Smooth muscle cell (in vitro differentiated cells): ENCODE data around the gene NEURL3. TPM values are rescaled to one million over a fixed set of nuclear protein-coding genes. Genes with fewer than 3 reads are reported as not detected.

Experiments
- DNase-seq: peaks from one replicate; lab custom pipeline; 2025; ENCODE audit not compliant: unreplicated experiment; lab: John Stamatoyannopoulos, UW
- H2AFZ ChIP-seq: fragments of 200-600 bp; sonication (generic); 2 replicates; pipeline ENCODE4 v1.6.0; 2016; ENCODE audit warnings: antibody characterized with exemption, low read depth, mild to moderate bottlenecking
- H3F3A ChIP-seq: fragments of 200-600 bp; sonication (generic); 2 replicates; pipeline ENCODE4 v1.6.0; 2017; ENCODE audit warnings: antibody characterized with exemption, low read depth
- H3K27ac ChIP-seq: fragments of 200-600 bp; sonication (generic); 2 replicates; pipeline ENCODE4 v1.5.1; 2016; ENCODE audit warnings: low read depth, mild to moderate bottlenecking
- H3K27me3 ChIP-seq: fragments of 200-600 bp; sonication (generic); 2 replicates; pipeline ENCODE4 v1.6.1; 2016; ENCODE audit warnings: low read depth, mild to moderate bottlenecking
- H3K36me3 ChIP-seq: fragments of 200-600 bp; sonication (generic); 2 replicates; pipeline ENCODE4 v1.5.1; 2016; ENCODE audit warnings: low read depth
- H3K4me1 ChIP-seq: fragments of 200-600 bp; sonication (generic); 2 replicates; pipeline ENCODE4 v1.5.1; 2016; ENCODE audit warnings: low read depth
- H3K4me2 ChIP-seq: fragments of 200-600 bp; sonication (generic); 2 replicates; pipeline ENCODE4 v1.6.0; 2016; ENCODE audit warnings: mild to moderate bottlenecking
- H3K4me3 ChIP-seq: fragments of 200-600 bp; sonication (generic); 2 replicates; pipeline ENCODE4 v1.5.1; 2016; ENCODE audit warnings: mild to moderate bottlenecking
- H3K79me2 ChIP-seq: fragments of 200-600 bp; sonication (generic); 2 replicates; pipeline ENCODE4 v1.6.0; 2016; ENCODE audit warnings: low read depth, mild to moderate bottlenecking
- H3K9ac ChIP-seq: fragments of 200-600 bp; sonication (generic); 2 replicates; pipeline ENCODE4 v1.6.0; 2016; ENCODE audit warnings: low read depth
- H3K9me3 ChIP-seq: fragments of 200-600 bp; sonication (generic); replicated peaks from 2 replicates; pipeline ENCODE4 v1.5.1; 2016; ENCODE audit warnings: low read depth
- H4K20me1 ChIP-seq: fragments of 200-600 bp; sonication (generic); 2 replicates; pipeline ENCODE4 v1.6.0; 2016; ENCODE audit warnings: low read depth
- WGBS: methylation state at CpG from one replicate; pipeline ENCODE4 v1.1.7; 2016; ENCODE audit warnings: low lambda C conversion rate; 5-methylcytosine and 5-hydroxymethylcytosine counted together
- polyA plus RNA-seq: library from polyadenylated mRNA; unstranded; fragments of >200 nt; fragmentation: Nextera tagmentation; extraction: Ambion mirVana; gene quantifications from 2 replicates; pipeline ENCODE4 v1.2.1, GENCODE V29; 2016
- total RNA-seq: library from RNA; depleted of rRNA; stranded (reverse); fragments of >200 nt; gene quantifications from 2 replicates; pipeline ENCODE4 v1.2.3, GENCODE V29; 2014
- TF ChIP-seq, protein P1 (sequence below): fragments of 200-600 bp; sonication (generic); IDR thresholded peaks from 2 replicates; pipeline ENCODE4 v1.5.1; 2017; ENCODE audit warnings: borderline replicate concordance, mild to moderate bottlenecking, antibody characterized with exemption; ENCODE audit not compliant: insufficient read depth, poor library complexity, severe bottlenecking

Gene NEURL3
- total and polyA plus RNA-seq, 2 experiments from 2014 or later, result 0.21 TPM; not detected in 1

DNA sequence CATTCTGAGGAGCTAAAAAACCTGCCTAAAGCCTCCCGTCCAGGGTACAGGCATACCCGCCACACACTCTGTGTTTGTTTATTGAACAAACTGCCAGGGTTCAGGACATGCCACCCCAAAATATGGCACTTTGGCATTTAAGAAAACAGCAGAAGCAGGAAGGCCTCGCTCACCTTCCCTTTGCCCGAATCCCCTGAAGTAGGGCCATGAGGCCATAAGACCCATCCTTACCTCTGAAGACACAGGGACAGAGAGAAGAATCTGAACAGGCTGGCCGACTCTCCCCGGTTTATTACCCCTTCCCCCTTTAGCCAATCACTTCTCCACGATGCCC is 1.7 kb upstream of the NEURL3 start:
- WGBS, result 94% methylated on average over 7 of the region's 7 CpGs
- Histone ChIP-seq H2AFZ (no peak overlapping the region), H3K79me2 (no peaks in the 10 kb centered on the region), H3K4me3 (no peak overlapping the region), H3K9ac (no peak overlapping the region), H3K4me1 (no peaks in the 10 kb centered on the region), H4K20me1 (no peaks in the 10 kb centered on the region), H3K9me3 (no peaks in the 10 kb centered on the region), H3K4me2 (no peak overlapping the region), H3F3A (no peaks in the 10 kb centered on the region), H3K36me3 (no peaks in the 10 kb centered on the region), H3K27ac (no peak overlapping the region), H3K27me3 (peaks cover 5% of the 10 kb centered on the region)
- no peak for DNase-seq
- TF ChIP-seq, protein P1, sequence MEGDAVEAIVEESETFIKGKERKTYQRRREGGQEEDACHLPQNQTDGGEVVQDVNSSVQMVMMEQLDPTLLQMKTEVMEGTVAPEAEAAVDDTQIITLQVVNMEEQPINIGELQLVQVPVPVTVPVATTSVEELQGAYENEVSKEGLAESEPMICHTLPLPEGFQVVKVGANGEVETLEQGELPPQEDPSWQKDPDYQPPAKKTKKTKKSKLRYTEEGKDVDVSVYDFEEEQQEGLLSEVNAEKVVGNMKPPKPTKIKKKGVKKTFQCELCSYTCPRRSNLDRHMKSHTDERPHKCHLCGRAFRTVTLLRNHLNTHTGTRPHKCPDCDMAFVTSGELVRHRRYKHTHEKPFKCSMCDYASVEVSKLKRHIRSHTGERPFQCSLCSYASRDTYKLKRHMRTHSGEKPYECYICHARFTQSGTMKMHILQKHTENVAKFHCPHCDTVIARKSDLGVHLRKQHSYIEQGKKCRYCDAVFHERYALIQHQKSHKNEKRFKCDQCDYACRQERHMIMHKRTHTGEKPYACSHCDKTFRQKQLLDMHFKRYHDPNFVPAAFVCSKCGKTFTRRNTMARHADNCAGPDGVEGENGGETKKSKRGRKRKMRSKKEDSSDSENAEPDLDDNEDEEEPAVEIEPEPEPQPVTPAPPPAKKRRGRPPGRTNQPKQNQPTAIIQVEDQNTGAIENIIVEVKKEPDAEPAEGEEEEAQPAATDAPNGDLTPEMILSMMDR, result no peak

DNA sequence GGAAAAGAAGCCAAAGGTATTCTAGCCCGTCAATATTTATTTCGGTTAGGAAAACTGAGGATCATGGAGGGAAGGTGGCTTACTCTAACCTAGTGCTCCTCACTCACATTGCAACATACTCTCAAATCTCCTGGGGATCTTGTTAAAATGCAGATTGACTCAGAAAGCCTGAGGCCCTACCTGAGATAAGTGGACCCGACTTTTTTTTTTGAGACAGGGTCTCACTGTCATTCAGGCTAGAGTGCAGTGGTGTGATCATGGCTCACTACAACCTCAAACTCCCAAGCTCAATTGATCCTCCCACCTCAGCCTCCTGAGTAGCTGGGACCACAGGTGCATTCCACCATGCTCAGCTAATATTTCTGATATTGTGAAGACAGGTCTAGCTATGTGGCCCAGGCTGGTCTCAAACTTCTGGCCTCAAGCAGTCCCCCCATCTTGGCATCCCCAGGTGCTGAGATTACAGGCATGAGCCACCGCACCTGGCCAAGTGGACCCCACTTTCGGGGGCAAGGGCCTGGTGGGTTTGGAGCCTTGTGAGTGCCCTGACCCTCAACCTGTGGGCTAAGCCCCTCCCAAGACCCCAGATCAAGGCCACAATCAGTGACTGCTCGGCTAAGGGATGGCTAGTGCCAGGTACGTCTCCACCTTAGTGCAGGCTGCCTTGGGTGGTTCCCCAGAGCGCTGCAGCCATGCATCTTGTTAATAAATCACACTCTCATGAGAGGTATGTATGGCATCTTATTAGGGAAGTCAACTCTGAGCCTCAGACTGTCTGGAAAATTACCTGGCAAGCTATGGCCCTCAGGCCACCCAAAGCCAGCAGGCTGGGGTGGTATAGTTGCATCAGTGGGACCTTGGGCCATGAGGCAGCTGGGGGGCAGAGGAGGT is 1.1 kb upstream of the NEURL3 start:
- H3K9ac ChIP-seq, result no peak overlapping the region
- no peak overlapping the region for H3K4me3 ChIP-seq
- H3K4me1 ChIP-seq, result no peaks in the 10 kb centered on the region
- no peaks in the 10 kb centered on the region for H3K9me3 ChIP-seq
- no peaks in the 10 kb centered on the region for H4K20me1 ChIP-seq
- no peak overlapping the region for H3K4me2 ChIP-seq
- H2AFZ ChIP-seq, result no peak overlapping the region
- H3K27ac ChIP-seq, result peak overlapping the region; percentile 43
- H3K36me3 ChIP-seq, result no peaks in the 10 kb centered on the region
- no peak for DNase-seq
- H3K79me2 ChIP-seq, result no peaks in the 10 kb centered on the region
- TF ChIP-seq, protein P1, result no peak
- H3F3A ChIP-seq, result no peaks in the 10 kb centered on the region
- 81% methylated on average over 8 of the region's 8 CpGs for WGBS
- H3K27me3 ChIP-seq, result peaks cover 5% of the 10 kb centered on the region

DNA sequence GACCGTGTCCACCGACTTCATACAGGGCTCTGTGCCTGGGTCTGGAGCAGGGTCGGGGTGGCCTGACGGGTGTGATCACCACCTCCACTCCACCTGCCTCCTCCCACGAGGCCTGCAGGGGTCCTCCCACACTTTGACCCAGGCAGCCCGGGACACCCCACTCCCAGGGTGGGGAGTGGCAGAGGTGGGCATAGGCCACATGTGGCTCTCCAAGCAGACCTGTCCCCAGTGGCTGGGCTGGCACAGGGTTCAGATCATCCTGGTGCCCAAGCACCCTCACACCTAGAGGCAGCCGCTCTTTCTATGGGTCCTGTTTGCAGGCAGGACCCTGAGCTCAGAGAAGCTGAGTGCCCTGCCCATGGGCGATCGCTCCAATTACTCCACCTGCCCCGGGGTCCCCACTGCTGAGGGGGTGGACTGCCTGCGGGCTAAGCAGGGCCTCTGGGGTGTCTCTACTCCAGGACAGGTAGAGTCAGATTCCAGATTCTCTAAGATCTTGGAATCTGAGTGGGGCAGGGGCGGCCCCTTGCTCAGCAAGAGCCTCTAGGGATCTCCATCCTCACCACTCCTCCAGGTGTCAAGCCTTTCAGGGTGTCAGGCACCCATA is 1.4 kb downstream of the NEURL3 start:
- Histone ChIP-seq H3K79me2 (no peaks in the 10 kb centered on the region), H3F3A (no peaks in the 10 kb centered on the region), H3K27ac (no peak overlapping the region), H3K27me3 (no peaks in the 10 kb centered on the region), H3K4me3 (no peak overlapping the region), H3K4me2 (no peak overlapping the region), H4K20me1 (no peaks in the 10 kb centered on the region), H3K9me3 (no peaks in the 10 kb centered on the region), H3K4me1 (no peaks in the 10 kb centered on the region), H3K9ac (no peak overlapping the region), H2AFZ (no peak overlapping the region), H3K36me3 (no peaks in the 10 kb centered on the region)
- TF ChIP-seq, protein P1, result no peak
- 94% methylated on average over 12 of the region's 12 CpGs for WGBS
- no peak for DNase-seq
